ENCODE results near the gene GOLGA8O.
"Not testable (repeated sequence)": the region's sequence is repeated elsewhere in the genome, so short reads cannot be mapped to it uniquely, and the experiment has no call there.

DNA sequence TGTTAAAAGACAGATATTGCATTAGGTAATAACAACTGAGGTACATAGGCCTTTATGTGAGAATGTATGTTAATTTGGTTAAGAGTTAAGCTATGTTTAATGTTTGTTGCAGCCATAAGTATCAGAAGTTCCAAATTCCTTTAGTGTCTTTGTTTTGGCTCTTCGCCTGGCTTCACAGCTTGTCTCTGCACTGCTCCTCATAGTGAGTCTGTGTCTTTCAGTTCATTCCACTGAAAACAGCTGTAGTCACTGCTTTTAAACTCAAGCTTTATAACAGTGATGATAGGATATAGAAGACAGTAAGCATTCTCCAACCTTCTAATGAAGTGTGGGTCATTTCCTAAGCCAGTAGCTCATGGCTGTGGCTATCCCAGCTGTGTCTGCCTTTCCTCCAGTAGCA is 47.5 kb upstream of the GOLGA8O start:
- not testable (repeated sequence) for TF ChIP-seq NFRKB (IDR thresholded peaks at IDR 0.05); BHLHE40 (IDR thresholded peaks at IDR 0.05; ENCODE audit: borderline replicate concordance)

All from HEK293T (cell line).